ENCODE data around the gene STEAP1B.
"Not testable (repeated sequence)": the region's sequence is repeated elsewhere in the genome, so short reads cannot be mapped to it uniquely, and the experiment has no call there.

Gene STEAP1B

DNA sequence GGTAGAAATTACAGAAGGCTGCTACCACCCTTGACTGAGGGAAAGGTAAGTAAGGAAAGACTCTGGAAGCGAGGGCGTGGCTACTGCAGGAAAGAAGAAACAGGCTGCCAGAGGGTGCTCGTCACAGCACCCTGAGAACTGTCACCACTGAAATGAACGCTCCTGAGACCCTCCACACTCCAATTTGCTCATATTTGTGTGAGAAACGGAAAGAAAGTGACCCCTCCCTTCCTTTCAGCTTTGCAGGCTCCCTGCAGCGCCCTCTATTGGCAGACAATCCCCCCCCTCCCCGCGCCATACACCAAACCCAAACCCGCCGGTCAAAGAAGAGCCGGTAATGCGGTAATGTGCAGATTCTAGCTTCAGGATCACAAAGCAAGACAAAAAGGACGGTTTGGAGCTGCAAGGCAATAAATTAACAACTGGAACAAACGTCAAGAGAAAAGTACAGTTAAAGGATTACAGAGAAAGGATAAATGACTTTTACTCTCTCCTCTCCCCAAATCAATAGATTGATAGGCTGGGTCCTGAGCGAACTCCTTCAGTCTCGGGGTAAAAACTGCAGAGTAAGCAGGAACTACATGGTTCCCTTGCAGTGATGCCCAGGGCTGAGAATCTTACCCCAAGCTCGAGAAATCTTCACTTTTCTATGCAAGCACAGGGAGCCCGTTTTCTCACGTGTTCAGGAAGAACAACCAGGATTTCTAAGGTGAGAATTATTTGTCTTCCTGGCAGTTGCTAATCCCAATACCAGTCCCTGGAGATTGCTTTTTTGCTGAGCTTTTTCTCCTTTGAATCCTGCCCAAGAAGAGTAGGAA lies 47.6 kb downstream of the STEAP1B start:
- DNase-seq: no peak

DNA sequence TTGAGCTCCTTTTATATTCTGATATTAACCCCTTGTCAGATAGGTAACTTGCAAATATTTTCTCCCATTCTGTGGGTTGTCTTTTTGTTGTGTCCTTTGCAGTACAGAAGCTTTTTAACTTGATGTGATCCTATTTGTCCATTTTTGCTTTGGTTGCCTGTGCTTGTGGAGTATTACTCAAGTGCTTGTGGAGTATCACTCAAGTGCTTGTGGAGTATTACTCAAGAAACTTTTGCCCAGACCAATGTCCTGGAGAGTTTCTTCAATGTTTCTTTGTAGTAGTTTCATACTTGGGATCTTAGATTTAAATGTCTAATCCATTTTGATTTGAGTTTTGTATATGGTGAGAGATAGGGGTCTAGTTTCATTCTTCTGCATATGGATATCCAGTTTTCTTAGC lies 50.0 kb downstream of the STEAP1B start:
- DNase-seq: not testable (repeated sequence)

DNA sequence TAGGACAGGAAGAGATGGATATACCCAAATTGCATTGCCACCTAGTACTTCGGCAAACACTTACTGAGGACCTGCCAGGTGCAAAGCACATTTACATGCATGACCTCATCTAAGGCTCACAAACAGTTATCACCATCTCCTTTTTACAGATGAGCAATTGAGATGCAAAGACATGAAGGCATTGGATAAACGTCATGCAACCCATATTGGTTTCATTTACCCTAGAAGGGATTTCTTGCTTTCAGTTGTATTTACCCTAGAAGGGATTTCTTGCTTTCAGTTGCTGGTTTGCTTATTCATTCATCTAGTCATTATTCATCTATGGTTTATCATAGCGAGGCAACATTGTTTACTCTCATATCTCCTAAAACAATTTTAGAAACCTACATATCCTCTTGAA lies 52.2 kb downstream of the STEAP1B start:
- no peak for DNase-seq

DNA sequence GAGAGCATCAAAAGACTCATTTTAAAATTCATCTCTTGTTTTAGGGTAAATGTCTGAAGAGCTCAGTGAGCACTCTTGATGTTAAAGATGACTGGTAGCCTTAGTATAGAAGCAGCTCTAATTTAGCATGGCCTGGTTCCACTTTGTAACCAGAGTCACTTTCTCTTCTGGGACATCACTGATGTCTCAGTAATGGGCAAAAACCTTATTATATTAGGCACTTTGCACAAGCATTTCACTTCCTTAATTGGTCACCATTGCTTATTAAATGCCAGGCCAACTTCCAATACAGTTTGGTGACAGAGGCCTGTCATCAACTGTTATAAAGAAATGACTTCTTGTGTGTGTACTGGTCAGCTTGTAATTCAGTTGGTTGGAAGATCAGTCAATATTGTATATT lies 53.0 kb downstream of the STEAP1B start:
- no peak for DNase-seq

DNA sequence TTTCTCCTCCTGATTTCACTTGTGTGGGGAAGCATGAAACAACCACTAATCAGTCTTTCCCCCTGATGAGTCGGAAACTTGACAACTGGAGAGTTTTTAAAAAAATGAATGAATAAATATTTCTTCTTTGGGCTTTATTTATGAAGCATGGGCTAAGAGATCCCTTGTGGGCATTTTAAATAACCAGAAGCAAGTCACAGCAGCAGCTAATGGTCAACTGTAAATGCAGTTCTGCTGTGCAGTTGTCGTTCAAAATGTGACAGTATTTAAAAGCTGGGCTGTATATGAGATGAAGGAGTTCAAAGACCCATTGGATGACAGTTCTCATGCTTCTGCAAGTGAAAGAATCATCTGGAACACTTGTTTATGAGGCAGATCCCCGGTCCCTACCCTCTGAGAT lies 54.1 kb downstream of the STEAP1B start:
- DNase-seq: no peak

DNA sequence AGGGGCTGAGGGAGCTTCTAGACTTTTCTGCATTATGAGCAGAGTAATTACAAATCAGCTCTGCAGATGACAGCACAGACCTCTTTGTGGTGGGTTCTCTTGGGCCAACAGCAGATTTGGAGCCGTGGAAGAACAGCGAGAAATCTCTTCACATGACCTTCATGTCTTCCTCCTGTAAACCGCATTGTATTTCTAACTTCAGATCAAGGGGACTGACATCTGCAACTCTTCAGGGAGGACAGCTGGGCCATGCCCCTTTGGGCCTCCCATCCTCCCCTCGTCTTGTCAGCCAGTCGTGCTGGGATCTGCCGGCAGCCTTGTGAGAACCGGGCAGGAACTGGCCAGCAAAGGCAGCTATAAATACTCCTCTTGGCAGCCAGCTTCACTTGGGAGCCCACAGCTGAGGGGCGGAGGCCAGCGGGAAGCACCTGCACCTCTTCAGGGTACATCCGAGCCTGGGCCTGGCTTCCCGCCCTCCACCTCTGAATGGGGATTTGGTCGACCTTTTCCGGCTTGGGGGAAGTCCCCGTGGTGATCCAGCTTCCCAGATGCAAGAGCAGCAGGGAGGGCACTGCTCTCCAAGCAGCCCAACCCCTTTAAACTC lies 54.7 kb downstream of the STEAP1B start:
- DNase-seq: no peak

DNA sequence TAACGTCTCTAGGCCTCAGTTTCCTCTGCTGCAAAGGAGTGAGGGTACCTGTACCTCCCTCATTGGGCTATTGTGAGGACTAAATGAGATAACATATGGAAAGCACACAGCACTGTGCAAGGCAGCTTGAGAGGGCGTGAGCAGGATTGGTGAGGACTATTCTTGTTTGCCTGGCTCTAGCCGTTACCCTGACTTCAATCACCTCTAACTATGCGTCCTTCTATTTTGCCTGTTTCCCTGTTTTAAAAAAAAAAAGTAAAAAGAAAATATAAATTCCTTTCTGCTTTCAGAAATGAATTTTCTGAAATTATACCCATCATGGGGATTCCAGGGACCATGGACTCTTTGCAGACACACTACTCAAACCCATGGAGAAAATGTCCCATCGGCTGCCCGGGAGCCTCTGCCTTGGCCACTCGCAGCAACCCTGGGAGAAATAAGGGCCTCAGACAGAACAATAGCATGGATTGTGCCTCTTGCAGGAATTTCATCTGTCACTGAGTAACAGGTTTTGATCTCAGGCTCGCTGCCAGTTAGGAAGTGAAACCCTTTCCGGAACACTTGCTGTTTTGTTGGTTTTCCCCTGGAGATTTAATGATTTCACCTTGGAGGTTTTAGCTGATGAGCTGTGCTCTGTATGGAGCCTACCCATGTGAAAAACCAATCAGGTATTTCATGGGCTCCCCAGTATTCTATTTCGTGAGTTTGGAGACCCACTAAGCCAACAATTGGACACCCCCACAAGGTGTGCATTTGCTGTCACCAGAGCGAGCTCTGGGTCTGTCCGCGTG lies 55.6 kb downstream of the STEAP1B start:
- no peak for DNase-seq

DNA sequence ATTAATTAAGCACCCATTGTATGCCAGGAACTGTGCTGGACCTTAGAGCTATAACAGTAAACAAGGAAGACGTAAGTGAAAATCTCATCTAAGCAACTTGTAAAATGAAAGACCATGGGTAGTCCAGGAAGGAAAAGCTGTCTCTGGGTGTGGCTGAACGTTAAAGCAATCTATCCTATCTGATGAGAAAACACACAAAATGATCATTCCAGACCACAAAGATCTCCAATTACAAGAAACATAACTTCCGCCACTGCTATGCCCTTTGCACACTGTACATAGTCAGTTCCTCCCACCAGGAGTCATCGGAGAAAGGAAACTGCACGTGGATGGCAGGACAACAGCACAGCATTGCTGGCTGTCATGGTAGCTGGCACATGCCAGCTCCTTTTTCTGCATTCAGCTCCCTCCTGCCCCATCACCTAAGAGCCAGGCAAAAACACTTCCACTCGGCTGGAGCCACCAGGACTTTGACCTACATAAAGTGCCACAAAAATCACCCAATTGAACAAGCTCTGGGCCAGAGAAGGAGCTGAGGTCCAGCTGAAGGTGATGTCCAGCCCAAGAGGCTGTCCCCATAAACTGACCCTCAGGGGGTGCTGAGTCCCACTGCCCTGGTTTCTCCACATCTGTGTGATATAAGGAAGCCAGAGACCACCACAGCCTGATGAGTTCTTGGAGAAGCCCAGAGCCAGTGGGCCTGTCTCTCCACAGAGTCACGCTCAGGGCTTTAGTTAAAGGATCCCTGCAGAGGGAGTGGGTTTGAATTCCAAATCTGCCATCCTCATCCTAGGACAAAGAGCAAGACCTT lies 56.4 kb downstream of the STEAP1B start:
- DNase-seq: no peak

DNA sequence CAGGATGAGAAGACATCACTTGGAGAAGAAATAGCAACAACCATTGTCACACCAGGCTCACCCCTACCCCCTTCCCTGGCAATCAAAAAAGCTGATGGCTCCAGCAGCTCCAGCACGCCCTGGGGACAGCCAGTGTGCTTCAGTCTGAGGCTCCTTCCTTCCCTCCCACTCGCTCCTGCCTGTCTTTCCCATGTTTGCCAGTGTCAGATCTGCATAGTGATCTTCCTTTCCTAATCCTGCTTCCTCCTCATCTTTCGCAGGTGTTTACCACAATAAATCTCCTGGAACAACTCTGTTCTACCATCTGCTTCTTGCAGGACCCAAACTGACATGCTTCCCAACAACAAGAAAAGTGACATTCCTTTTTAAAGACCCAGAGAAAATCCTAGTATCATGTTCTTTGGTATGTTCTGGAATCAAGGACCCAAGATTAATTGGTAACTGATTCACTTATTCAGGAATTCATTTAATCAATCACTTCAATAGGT lies 57.1 kb downstream of the STEAP1B start:
- no peak for DNase-seq

DNA sequence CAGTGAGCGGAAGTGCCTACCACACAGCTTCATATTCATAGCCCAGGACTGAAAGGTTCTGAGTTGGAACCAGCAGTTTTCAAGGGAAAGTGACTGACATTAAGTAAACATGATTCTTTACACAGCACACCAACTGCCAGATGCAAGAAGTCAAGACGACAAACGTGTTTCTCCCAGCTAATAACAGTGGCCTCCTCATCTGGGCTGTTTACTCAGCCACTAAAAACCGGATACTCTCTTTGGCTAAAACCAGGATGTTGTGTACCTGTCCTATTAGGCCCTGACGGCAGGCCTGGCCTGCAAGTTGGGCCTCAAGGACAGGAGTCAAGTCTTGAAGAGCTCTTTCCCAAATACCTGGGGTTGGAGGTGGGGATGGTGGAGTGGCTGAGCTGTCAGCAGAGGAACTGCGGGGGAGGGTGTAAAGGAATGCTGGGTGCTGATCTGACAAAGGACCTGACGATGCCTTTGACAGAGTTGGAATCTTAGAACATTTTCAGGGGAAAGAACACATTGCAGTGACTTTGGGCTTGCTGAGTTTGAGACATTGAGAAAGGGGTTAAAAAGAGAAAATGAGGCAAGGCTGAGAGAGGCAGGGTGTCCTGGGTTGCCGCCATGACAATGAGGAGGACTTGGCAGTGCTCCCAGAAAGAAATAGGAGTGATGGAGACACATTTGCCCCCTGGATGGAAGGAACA lies 57.7 kb downstream of the STEAP1B start:
- no peak for DNase-seq

DNA sequence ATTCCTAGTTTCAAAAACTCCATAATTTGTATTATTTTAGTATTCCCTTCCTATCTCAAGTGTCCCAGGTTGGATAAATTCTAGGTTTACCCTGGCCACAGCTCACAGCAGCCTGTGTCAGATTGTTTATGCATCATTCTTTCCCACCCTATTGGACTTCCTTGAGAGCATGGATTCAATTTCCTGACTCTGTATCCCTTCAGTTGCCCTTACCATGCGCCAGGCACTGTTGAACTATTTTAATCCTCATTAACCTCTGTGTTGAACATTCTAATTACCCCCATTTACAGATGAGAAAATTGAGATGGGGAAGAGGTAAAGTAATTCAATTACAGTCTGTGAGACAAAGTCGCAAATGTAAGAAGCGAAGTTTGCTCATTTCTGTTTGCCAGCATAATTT lies 58.8 kb downstream of the STEAP1B start:
- no peak for DNase-seq

DNA sequence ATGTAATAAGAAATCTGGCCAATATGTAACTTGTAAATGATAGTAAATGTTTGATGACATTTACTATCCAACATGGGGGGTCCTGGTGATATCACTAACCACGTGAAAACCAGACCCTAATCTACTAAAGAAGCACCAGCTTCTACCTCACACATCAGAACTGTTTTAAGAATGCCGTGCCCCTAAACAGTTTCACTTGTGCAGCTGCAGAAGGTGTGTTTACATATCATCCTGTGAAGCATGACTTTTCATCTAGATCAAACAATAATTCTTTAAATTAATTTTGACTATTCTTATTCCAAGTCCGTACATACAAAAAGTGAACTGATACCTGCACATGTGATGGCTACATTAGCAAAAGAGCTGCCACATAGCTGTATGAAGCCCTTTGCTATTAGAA lies 61.0 kb downstream of the STEAP1B start:
- DNase-seq: no peak

DNA sequence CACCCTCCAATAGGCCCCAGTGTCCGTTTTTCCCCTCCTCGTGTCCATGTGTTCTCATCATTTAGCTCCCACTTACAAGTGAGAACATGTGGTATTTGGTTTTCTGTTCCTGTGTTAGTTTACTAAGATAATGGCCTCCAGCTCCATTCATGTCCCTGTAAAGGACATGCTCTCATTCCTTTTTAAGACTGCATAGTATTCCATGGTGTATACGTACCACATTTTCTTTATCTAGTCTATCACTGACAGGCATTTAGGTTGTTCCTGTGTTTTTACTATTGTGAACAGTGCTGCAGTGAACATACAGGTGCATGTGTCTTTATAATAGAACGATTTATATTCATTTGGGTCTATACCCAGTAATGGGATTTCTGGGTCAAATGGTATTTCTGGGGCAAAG lies 63.4 kb downstream of the STEAP1B start:
- not testable (repeated sequence) for DNase-seq

DNA sequence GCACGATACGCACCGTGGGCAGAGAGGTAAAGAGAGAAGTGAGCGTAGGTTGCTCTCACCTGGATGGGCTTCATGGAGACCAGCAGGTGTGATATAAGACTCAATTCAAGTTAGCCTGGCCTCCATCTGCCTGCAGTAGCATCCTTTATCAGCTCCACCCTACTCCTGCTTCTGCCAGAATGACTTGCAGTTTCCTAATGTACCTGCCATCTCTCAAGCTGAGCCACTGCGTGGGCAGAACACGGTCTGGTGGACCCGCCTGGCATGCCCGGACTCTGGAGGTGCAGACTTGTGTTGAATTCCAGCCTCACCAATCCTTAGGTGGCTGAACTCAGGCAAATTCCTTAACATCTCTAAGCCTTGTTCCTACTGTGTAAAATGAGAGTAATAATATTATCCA lies 64.3 kb downstream of the STEAP1B start:
- no peak for DNase-seq

DNA sequence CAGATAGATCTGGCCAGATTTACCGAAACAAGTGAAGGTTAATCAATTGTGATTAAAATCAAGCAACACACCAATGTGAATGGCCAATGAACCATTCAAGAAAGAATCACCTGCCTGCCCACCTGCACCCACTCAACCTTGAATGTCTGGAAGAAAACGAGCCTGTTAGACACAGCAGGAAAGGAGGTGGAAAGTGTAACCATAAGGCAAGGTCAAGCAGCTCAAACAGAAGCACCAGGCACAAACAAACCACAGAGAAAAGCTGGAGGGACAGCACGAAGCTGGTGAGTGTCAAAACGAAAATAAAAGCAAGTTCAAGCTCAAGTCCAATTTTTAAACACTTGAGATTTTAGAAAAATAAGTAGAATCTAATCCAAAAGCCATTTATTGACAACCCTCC lies 64.9 kb downstream of the STEAP1B start:
- no peak for DNase-seq

DNA sequence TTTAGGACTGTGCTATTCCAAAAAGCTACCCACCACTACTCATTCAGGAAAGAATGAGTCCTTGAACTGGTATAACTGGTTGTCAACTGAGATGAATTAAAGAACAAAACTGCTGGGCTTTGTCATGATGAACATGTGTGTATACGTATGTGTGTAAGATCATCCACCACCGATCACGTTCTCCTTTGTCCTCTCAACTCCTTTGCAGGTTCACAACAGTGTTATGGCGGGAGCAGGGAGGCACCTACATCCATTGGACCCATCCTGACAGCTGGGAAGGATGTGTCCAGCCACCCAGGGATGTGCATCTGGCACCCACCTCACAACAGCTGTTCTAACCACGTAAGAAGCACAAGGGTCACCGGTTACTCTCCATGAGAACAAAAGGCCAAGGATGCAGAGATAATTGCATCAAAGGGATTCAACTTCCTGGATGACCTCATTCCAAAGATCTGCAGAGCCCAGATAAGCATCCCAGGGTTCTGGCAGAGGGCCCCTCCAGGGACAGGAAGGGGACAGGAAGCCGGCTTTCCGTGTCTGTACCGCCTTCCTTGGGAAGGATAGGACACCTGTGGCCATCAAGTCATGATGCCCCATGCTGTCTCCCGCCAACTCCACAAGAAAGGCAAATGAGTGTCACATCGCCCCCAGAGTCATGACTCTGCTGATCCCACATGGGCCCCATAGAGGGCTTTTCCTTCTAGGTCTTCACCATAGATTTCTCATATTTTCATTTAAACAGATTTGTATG lies 66.1 kb downstream of the STEAP1B start:
- no peak for DNase-seq

DNA sequence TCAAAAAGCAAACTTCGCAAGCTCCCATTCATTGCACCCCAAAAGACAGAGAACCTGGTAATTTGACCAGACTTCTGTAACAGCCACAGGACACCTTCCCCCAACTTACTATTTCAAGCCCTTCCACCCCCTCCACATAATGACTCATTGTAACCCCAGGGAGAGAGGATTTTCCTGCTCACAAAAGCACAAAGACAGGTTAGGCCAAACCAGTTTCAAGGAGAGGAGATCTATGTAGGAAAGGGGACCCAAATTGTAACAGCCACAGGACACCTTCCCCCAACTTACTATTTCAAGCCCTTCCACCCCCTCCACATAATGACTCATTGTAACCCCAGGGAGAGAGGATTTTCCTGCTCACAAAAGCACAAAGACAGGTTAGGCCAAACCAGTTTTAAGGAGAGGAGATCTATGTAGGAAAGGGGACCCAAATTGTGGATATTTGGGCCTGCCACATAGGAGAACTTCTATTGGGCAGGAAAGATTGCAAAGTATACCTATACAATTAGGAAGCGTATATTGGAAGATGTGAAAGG lies 66.8 kb downstream of the STEAP1B start:
- not testable (repeated sequence) for DNase-seq

DNA sequence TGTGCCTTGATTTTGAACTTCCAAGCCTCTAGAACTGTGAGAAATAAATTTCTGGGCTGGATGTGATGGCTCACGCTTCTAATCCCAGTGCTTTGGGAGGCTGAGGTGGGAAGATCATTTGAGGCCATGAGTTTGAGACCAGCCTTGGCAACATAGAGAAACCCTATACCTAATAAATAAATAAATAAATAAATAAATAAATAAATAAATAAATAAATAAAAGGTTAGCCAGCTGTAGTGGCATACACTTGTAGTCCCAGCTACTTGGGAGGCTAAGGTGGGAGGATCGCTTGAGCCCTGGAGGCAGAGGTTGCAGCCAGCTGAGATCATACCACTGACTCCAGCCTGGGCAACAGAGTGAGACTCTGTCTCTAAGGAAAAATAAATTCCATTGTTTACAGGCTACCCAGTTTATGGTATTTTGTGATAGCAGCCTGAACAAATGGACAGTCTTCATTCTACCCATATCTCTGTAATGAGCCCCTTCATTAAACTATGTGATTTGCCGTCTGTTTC lies 67.7 kb downstream of the STEAP1B start:
- no peak for DNase-seq

DNA sequence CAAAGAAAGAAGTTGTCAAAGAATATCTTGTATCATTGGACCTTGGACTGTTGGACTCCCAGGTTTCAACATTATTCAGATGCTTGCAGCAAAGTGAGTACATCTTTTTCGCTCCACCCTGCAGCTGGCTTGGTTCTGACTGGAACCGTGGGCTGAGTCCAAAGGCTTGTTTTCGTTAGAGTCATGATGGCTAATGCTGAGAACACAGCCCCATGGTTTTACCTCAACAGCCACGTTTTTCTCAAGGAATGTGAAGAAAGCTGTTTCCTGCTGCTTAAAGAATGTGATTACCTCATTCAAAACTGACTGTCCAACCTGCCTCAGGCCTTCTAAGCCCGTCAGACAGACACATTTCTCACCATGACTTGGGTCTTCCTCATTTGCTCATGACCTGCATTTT lies 69.5 kb downstream of the STEAP1B start:
- no peak for DNase-seq

DNA sequence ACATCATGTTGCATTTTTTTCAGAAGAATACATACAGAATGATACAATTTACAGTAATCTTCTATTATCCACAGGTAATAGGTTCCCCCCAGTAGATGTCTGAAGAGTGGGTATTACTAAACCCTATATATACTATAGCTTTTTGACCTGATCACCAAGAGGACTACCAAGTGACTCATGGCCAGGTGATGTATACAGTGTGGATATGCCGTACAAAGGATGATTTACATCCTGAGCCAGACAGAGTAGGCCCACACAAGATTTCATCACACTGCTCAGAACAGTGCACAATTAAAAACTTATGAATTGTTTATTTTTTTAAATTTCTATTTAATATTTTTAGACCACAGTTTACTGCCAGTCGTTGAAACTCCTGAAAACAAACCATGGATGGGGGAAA lies 70.6 kb downstream of the STEAP1B start:
- DNase-seq: no peak

DNA sequence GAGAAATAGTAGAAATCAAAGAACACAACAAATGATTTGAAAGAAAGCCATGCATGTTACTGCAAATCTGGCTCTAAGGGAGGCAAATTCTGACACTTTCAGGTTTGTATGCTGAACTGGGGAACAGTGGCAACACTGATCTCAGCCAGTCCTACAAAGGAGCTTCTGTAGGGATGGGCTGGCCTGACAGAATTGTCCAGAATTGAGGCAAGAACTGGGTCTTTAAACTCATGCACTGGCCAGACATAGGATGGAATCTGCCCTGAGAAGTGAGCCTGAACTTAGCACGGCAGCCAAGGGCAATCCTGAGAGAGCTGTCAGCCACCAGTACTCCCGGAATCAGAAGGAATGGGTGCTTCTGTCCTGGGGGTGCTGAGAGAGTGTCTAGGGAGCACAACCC lies 72.1 kb downstream of the STEAP1B start:
- DNase-seq: no peak

Data from stimulated activated naive CD4-positive, alpha-beta T cell treated with Interleukin-2 at 50 U/mL for 16 hours (primary cell).